ENCODE results near the gene GPR176.

Gene GPR176

DNA sequence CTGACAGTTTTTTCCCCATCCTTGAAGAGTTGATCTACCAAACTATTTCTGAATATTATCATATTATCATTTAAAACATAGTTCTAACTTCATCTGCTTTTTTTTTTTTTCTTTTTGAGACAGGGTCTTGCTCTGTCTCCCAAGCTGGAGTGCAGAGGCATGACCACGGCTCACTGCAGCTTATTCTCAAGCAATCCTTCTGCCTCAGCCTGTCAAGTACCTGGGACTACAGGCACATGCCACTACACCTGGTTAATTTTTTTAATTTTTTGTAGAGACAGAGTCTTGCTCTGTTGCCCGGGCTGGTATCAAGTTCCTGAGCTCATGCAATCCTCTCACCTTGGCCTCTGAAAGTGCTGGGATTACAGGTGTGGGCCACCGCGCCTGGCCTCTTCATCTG, 15.2 kb upstream of the GPR176 start:
- H3K27me3 ChIP-seq (replicated peaks), result no peaks in the 10 kb centered on the region
- DNase-seq, result no peak
- no peak overlapping the region for H3K27ac ChIP-seq
- in situ Hi-C loops (cut with HindIII; ENCODE audit: low pct_ligation_motif_present, low sequenced_read_pairs), result no loop called here
- TF ChIP-seq, protein P1, sequence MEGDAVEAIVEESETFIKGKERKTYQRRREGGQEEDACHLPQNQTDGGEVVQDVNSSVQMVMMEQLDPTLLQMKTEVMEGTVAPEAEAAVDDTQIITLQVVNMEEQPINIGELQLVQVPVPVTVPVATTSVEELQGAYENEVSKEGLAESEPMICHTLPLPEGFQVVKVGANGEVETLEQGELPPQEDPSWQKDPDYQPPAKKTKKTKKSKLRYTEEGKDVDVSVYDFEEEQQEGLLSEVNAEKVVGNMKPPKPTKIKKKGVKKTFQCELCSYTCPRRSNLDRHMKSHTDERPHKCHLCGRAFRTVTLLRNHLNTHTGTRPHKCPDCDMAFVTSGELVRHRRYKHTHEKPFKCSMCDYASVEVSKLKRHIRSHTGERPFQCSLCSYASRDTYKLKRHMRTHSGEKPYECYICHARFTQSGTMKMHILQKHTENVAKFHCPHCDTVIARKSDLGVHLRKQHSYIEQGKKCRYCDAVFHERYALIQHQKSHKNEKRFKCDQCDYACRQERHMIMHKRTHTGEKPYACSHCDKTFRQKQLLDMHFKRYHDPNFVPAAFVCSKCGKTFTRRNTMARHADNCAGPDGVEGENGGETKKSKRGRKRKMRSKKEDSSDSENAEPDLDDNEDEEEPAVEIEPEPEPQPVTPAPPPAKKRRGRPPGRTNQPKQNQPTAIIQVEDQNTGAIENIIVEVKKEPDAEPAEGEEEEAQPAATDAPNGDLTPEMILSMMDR (IDR thresholded peaks at IDR 0.05; ENCODE audit: low read depth, low read length, missing control alignments), result no peak
- H3K4me3 ChIP-seq (ENCODE audit: low read depth, low read length), result no peak overlapping the region
- H3K36me3 ChIP-seq (replicated peaks), result peaks cover 5% of the 10 kb centered on the region

DNA sequence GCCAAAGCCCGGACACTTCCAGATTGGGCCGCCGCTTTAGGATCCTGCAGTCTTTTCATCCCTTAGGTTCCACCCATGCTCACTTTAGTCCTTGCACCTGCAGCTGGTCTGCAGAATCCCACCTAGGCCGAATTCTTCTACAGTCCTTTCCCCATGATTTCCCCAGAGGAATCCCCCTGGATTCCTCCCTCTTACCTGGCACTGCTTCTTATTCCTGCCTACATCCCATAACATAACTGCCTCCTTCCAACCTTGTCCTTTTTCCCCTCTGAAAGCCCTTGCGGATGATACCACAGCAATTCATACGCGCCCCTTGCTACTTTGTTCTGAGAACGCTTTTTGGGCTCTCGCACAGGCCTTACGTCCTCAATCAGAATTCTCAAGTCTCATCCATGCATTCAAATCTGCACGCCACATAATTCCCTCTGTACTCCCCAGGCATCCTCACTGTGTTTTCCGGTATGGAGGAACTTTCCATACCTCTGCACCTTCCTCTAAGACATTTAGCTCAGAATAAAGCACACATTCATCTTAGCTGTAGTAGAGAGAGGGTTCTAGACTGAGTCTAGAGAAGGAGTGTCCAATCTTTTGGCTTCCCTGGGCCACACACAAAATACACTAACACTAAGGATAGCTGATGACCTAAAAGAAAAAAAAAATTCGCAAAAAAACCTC, 14.5 kb upstream of the GPR176 start:
- H3K27ac ChIP-seq, result peak overlapping the region; percentile 84
- H3K36me3 ChIP-seq (replicated peaks), result no peaks in the 10 kb centered on the region
- no peak for DNase-seq
- no peaks in the 10 kb centered on the region for H3K27me3 ChIP-seq (replicated peaks)
- TF ChIP-seq, protein P1 (IDR thresholded peaks at IDR 0.05; ENCODE audit: low read depth, low read length, missing control alignments), result no peak
- peak overlapping the region; percentile 76 for H3K4me3 ChIP-seq (ENCODE audit: low read depth, low read length)
- in situ Hi-C loops (cut with HindIII; ENCODE audit: low pct_ligation_motif_present, low sequenced_read_pairs), result no loop called here

DNA sequence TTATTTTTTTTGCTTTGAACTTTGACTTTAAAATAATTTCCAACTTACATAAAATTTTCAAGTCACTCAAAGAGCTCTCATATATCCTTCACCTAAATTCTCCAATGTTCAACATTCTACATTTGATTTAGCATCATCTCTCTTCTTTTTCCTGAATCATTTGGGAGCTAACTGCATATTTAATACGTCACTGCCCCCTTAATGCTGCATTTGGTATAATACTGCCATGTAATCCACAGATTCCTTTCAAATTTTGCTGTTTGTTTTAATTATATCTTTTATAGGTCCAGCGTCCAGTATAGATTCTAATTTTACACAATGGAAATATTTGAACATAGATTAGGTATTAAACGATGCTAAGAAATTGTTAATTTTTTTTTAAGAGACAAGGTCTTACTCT, 11.5 kb upstream of the GPR176 start:
- TF ChIP-seq, protein P1 (IDR thresholded peaks at IDR 0.05; ENCODE audit: low read depth, low read length, missing control alignments), result peak; percentile 9
- no peak overlapping the region for H3K4me3 ChIP-seq (ENCODE audit: low read depth, low read length)
- in situ Hi-C loops (cut with HindIII; ENCODE audit: low pct_ligation_motif_present, low sequenced_read_pairs), result no loop called here
- no peak for DNase-seq
- no peaks in the 10 kb centered on the region for H3K36me3 ChIP-seq (replicated peaks)
- no peaks in the 10 kb centered on the region for H3K27me3 ChIP-seq (replicated peaks)
- H3K27ac ChIP-seq, result no peak overlapping the region

DNA sequence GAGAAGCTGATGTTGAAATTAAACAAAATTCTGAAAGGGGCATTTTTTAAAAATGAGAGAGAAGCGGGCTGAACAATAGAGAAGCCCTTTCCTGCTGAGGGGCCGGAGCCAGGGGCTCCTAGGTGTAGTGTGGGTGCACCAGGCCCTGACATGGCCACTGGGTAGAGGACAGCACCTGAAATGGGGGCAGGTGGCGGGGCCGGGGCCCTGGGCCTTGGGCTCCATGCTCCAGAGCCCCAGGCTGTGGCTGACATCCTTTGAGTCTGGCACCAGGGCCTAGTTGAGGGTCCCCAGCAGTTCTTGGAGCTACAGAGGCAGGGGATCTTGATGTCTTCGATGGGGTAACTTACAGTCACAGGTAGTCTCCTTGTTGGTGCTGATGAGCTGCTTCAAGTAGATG, 6.5 kb upstream of the GPR176 start:
- Histone ChIP-seq H3K4me3 (ENCODE audit: low read depth, low read length) (no peak overlapping the region), H3K27me3 (replicated peaks) (no peaks in the 10 kb centered on the region), H3K27ac (no peak overlapping the region), H3K36me3 (replicated peaks) (no peaks in the 10 kb centered on the region)
- no peak for DNase-seq
- in situ Hi-C loops (cut with HindIII; ENCODE audit: low pct_ligation_motif_present, low sequenced_read_pairs), result no loop called here
- TF ChIP-seq, protein P1 (IDR thresholded peaks at IDR 0.05; ENCODE audit: low read depth, low read length, missing control alignments), result no peak

DNA sequence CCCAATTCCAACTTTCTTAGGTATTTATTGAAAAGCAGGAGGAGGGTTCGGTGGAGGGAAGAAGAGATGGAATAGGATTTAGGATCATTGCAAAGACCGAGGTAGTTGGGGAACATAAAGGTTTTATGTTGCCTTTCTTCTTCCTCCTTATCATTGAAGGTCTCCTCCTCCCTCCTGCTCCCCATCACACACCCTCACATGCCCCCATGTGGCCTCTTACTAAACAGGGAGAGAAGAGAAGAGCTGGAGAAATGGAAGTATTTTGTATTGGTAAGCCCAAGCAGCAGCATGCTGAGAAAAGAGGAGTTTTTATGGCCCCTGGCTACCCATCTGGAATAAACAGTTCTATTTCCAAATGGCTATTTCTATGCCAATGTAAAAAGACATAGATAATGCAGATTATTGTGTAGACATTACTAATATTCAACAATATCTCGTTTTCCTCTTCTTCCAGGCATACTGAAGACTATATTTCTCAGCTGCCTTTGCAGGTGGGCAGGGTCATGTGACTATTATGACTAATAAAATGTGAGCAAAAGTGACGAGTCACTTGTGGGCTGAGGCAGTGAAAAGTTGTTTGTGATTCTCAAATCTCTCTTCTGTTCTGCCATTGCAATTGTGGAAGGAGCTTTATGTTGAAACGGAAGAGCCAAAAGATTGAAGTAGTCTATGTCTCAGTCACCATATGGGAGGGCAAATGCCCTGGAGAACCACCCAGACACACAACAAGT, 5.2 kb upstream of the GPR176 start:
- Histone ChIP-seq H3K36me3 (replicated peaks) (no peaks in the 10 kb centered on the region), H3K27ac (no peak overlapping the region), H3K4me3 (ENCODE audit: low read depth, low read length) (no peak overlapping the region), H3K27me3 (replicated peaks) (no peaks in the 10 kb centered on the region)
- TF ChIP-seq, protein P1 (IDR thresholded peaks at IDR 0.05; ENCODE audit: low read depth, low read length, missing control alignments), result no peak
- DNase-seq, result peak; percentile 35
- in situ Hi-C loops (cut with HindIII; ENCODE audit: low pct_ligation_motif_present, low sequenced_read_pairs), result no loop called here

Measured in brain microvascular endothelial cell (primary cell).